Panc1 (cell line): Measurements from ENCODE around the gene IFNA5. TPM values are rescaled to one million over a fixed set of nuclear protein-coding genes. Genes with fewer than 3 reads are reported as not detected.

ENCODE experiments used
- ATAC-seq: fragments of 200-7000 bp; cut with Tn5 transposase; 2 replicates; pipeline ENCODE4 v1.9.1; 2020; ENCODE audit warnings: mild to moderate bottlenecking, moderate library complexity
- BruUV-seq: library from RNA; stranded (reverse); fragments of 400-500 nt; replicated peaks from 2 replicates; lab custom pipeline; 2021; lab: Mats Ljungman, UMichigan
- CTCF ChIA-PET: fragments of 300-600 bp; sonication (Branson Sonifier 250); formaldehyde crosslinking; loops from one replicate; lab custom pipeline; 2022; ENCODE audit warnings: antibody characterized with exemption; lab: Charles Lee
- POLR2A ChIA-PET: fragments of 300-600 bp; sonication (Branson Sonifier 250); formaldehyde crosslinking; loops from one replicate; lab custom pipeline; 2022; ENCODE audit warnings: antibody characterized with exemption; lab: Charles Lee
- DNase-seq: peaks from one replicate; pipeline ENCODE4 v3.0.0-alpha.2; 2010; ENCODE audit warnings: low read depth, low spot score
- H3K27ac ChIP-seq: 2 replicates; pipeline ENCODE4 v1.5.1; 2011; ENCODE audit warnings: mild to moderate bottlenecking, low read length, inconsistent platforms
- H3K27me3 ChIP-seq: fragments of 200-500 bp; sonication (Bioruptor generic); 2 replicates; pipeline ENCODE4 v1.6.0; 2014; ENCODE audit warnings: low read length, inconsistent platforms; ENCODE audit not compliant: control insufficient read depth, insufficient read depth
- H3K36me3 ChIP-seq: fragments of 200-500 bp; sonication (Bioruptor generic); 2 replicates; pipeline ENCODE4 v1.5.1; 2014; ENCODE audit warnings: inconsistent platforms, mild to moderate bottlenecking, low read length, moderate library complexity; ENCODE audit not compliant: control insufficient read depth, insufficient read depth
- H3K4me1 ChIP-seq: 2 replicates; pipeline ENCODE4 v1.5.1; 2011; ENCODE audit warnings: inconsistent platforms, mild to moderate bottlenecking, low read length, moderate library complexity; ENCODE audit not compliant: control insufficient read depth, insufficient read depth
- H3K4me3 ChIP-seq, 2 experiments: 2 replicates each; pipeline ENCODE4 v1.5.1; 2011 to 2012; ENCODE audit warnings: low read depth in 2 of 2, low read length in 2 of 2, mild to moderate bottlenecking in 2 of 2, inconsistent platforms in 1 of 2, moderate library complexity in 1 of 2
- H3K9me3 ChIP-seq: fragments of 200-500 bp; sonication (Bioruptor generic); 2 replicates; pipeline ENCODE4 v1.5.1; 2014; ENCODE audit warnings: low read depth, mild to moderate bottlenecking, inconsistent platforms, low read length, moderate library complexity; ENCODE audit not compliant: control insufficient read depth, insufficient read depth
- CTCF ChIP-seq: fragments of 450-650 bp; IDR thresholded peaks from 2 replicates; pipeline ENCODE4 v1.5.1; 2017; ENCODE audit warnings: mild to moderate bottlenecking
- POLR2AphosphoS5 ChIP-seq: IDR thresholded peaks from 2 replicates; pipeline ENCODE4 v1.6.1; 2012; ENCODE audit warnings: mild to moderate bottlenecking, low read depth, low read length, moderate library complexity
- REST ChIP-seq, 2 experiments: IDR thresholded peaks; 2 replicates each; pipeline ENCODE4 v1.6.1; 2011 to 2012; ENCODE audit warnings: low read depth in 2 of 2, control low read depth in 1 of 2, low read length in 1 of 2, mild to moderate bottlenecking in 1 of 2, moderate library complexity in 1 of 2; ENCODE audit not compliant: insufficient read depth in 1 of 2
- SIN3A ChIP-seq: IDR thresholded peaks from 2 replicates; pipeline ENCODE4 v1.6.1; 2012; ENCODE audit warnings: low read depth, mild to moderate bottlenecking, low read length, moderate library complexity, borderline replicate concordance; ENCODE audit not compliant: insufficient read depth
- TCF7L2 ChIP-seq: IDR thresholded peaks from 2 replicates; pipeline ENCODE4 v1.6.1; 2011; ENCODE audit warnings: mild to moderate bottlenecking, low read depth, low read length, inconsistent platforms
- in situ Hi-C: cut with HindIII; loops from 2 replicates; pipeline ENCODE4 v1.10.0; 2016; ENCODE audit warnings: low sequenced_read_pairs, low pct_unique_long_range_greater_than_20kb
- intact Hi-C: fragments of 100-400 bp; cut with micrococcal nuclease; formaldehyde crosslinking; loops from one replicate; pipeline ENCODE4 v1.10.0; 2022; ENCODE audit not compliant: unreplicated experiment
- total RNA-seq: library from RNA; stranded (reverse); gene quantifications from one replicate; pipeline ENCODE4 v1.2.1, GENCODE V29; 2021; ENCODE audit not compliant: unreplicated experiment

The IFNA5 gene
- total RNA-seq, 1 experiment from 2014 or later: not detected

GRCh38 chr9:21322911-21323461 is 17.9 kb upstream of the IFNA5 start:
- intact Hi-C loops: no loop called here
- ATAC-seq: no peak
- BruUV-seq: no TSS peak

GRCh38 chr9:21320465-21320864 is 15.4 kb upstream of the IFNA5 start:
- no peak for ATAC-seq
- no peaks in the 10 kb centered on the region for H3K27me3 ChIP-seq
- POLR2A ChIA-PET: no interaction called here
- TF ChIP-seq TCF7L2 (no peak), POLR2AphosphoS5 (no peak), REST (IDR thresholded peaks at IDR 0.05; ENCODE audit: insufficient read depth in 1 of 2, low read depth in 2 of 2, low read length in 1 of 2) (no peak), CTCF (no peak), SIN3A (no peak)
- BruUV-seq: no TSS peak
- intact Hi-C loops (no loop called here), in situ Hi-C loops (no loop called here)
- H3K4me1 ChIP-seq: no peaks in the 10 kb centered on the region
- H3K9me3 ChIP-seq: no peaks in the 10 kb centered on the region
- no peak for DNase-seq
- no peaks in the 10 kb centered on the region for H3K36me3 ChIP-seq
- H3K4me3 ChIP-seq: no peak overlapping the region
- CTCF ChIA-PET: interaction anchor here (0.6 kb wide), 1 partner anchor 482 kb away, joined by 4 read pairs; the partner anchor contains the start of gene MTAP
- H3K27ac ChIP-seq: no peak overlapping the region

More at GRCh38 chr9:21322911-21323461, 17.9 kb upstream of the IFNA5 start:
- TF ChIP-seq REST (IDR thresholded peaks at IDR 0.05; ENCODE audit: insufficient read depth in 1 of 2, low read depth in 2 of 2, low read length in 1 of 2) (no peak), POLR2AphosphoS5 (no peak), CTCF (no peak), SIN3A (no peak), TCF7L2 (no peak)
- Histone ChIP-seq H3K4me1 (no peaks in the 10 kb centered on the region), H3K27me3 (no peaks in the 10 kb centered on the region), H3K36me3 (no peaks in the 10 kb centered on the region), H3K4me3 (no peak overlapping the region), H3K9me3 (no peaks in the 10 kb centered on the region), H3K27ac (no peak overlapping the region)
- POLR2A ChIA-PET: no interaction called here
- in situ Hi-C loops: no loop called here
- DNase-seq: no peak
- CTCF ChIA-PET: no interaction called here
